HG03060 (cell line): ENCODE measurements around the gene UBL4B.

Experiments
- ATAC-seq: cut with Tn5 transposase; IDR thresholded peaks from one replicate; pipeline ENCODE4 v1.9.1; 2021; ENCODE audit warnings: low read depth, moderate number of reproducible peaks; ENCODE audit not compliant: unreplicated experiment

Gene UBL4B

GRCh38 chr1:110112656-110113055 lies 413 bp downstream of the UBL4B start:
- no peak for ATAC-seq

DNA sequence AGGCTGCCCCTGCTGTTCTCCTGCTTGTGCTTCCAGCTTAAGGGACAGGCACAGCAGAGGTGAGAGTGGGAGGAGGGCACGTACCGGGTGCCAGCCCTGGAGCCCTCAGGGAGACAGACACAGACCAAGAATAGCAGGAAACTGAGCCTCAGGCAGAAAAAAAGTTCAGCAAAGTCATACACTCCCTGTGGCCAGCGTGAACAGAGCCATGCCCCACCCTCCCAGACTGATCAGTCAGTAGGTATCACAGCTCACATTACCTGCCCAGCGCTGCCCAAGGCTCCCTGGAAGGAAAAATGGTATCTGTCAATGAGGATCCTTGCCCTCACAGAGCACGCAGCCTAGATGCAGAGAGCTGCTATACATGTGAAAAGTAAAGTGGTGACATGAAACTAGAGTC lies 1.3 kb downstream of the UBL4B start:
- ATAC-seq: no peak

DNA sequence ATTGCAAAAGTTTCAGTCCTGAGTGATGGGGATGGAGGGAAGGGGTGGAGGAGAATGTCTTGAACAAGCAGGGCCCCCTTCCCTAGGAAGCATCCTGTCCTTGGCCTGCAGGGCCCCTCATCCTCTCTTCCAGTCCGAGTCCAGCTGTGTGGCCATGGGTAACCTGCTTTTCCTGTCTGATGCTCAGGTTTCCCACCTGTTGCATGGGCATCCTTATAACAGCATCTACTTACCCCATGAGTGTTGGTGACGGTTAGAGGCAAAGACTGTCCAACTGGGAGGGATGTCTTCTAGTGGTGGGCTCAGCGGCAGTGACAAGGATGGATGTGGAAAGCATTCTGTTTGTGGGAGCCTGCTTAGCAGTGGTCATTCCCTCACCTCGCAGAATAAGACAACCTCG lies 1.9 kb downstream of the UBL4B start:
- ATAC-seq: no peak

GRCh38 chr1:110114784-110115183 lies 2.5 kb downstream of the UBL4B start:
- no peak for ATAC-seq

- ATAC-seq: no peak
Measured at GRCh38 chr1:110118636-110119396, 6.6 kb downstream of the UBL4B start.

GRCh38 chr1:110119843-110120242 lies 7.6 kb downstream of the UBL4B start:
- ATAC-seq: no peak

GRCh38 chr1:110120960-110121561 lies 8.8 kb downstream of the UBL4B start:
- ATAC-seq: no peak

DNA sequence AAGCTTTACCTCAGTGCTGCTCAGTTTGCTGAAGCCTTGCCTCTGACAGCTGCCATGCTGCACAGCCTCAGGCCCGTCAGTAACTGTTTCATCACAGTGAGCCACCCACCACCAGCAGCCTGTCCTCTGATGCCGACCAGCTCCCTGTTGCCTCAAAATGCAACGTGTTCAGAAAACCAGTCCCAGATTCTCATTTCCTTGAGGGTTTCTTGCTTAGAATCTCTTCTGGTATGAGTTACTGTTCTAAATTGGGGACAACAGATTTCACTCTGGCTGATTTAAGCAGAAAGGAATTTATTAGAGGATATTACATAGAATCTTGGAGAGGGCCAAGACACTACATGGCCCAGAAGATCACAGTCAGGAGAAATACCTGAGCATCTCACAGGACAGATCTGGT lies 11.0 kb downstream of the UBL4B start:
- no peak for ATAC-seq

DNA sequence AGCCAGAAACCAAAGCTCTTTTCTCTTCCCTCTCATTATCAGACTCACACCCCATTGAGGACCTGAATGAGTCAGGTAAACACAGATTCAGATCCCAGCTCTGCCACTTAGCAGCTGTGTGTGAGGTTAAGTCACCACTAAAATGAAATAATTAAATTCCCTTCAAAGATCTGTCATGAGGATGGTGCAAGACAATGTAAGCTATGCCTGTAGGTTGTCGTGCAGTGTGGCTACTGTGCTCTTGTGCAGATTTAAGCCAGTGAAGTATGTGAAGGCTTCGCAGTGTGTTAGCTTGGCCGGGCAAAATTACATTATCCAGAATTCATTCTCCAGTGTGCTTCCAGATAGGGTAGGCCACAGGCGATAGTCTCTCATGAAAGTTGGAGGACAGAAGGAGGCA lies 13.6 kb downstream of the UBL4B start:
- ATAC-seq: no peak

GRCh38 chr1:110130113-110130591 lies 17.9 kb downstream of the UBL4B start:
- no peak for ATAC-seq

- ATAC-seq: no peak
Measured at GRCh38 chr1:110130989-110131388, 18.7 kb downstream of the UBL4B start.

DNA sequence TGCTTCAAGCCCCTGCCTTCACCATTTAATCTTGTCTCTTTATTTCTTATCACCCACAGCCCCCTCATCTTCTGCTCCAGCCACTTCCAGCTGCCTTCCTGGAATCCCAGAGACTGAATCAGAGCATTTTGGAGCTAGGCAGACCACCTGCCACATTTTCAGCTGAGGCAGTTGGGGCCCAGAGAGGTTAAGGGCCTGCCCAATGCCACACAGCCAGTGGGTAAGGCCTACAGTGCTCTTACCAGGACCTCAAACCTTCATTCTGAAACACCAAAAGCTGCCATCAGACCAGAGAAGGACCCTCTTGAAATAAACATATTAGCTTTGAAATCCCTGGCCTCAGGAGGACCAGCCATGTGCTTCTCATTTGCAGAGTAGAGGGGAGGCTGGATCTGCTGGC lies 20.4 kb downstream of the UBL4B start:
- ATAC-seq: no peak

GRCh38 chr1:110133436-110133835 lies 21.2 kb downstream of the UBL4B start:
- no peak for ATAC-seq

DNA sequence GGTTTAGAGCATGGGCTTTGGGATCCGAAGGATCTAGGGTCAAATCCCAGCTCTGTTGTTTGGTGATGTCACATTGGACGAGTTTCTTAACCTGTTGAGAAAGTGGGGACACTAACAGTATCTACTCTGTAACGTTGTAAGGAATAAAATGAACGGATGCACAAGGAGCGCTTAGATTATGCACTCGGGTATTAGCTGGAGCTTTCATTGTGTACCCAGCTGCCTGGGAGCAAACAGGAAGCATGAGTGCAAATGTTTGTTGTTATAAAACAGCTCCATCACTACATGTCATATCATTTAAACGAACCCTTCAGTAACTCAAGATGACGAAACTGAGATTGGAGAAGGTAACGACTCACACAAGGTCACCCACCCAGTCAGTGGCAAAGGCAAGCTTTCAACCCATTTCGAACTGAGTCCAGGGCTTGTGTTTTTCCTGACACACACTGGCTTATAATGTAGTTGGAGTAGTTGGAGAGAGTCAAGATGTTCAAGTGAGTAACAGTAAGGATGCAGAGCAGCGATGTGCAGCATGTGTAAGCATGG lies 21.9 kb downstream of the UBL4B start:
- no peak for ATAC-seq

DNA sequence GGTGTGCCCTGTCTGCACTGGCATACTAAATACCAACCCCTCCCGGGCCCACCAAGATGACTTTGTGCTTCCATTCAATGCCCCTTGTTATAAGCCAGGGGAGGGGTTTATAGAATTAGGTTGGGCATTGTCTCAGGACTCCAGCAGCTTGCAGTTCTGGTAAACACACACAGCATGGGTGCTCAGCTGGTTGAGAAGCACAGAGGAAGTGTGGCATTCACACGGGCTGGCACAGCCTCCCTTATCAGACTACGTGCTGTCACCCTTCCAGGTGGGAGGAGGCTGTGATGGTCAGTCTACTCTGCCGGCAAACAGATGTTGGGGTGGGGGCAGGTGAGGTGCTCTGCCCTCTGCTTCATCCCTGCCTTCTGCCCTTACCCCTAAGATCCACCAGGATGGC lies 23.0 kb downstream of the UBL4B start:
- ATAC-seq: no peak

DNA sequence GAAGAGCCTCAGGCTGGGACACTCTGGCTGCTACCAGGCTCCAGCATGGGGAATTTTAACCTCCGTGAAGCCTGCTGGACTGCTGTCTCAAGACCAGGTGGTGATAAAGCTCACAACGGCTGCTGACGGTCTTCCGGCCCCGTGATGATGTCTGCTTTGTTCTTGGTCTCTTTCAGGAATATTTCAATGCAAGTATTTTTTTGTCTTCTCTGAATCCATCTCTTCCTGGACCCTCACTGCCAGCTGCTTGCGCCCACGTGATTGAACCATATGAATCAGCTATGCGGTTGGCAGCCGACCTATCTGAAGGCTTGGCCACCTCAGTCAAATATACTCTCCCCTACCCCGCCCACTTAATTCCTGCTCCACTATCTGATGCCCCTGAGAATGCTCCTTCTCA lies 23.4 kb downstream of the UBL4B start:
- ATAC-seq: no peak

DNA sequence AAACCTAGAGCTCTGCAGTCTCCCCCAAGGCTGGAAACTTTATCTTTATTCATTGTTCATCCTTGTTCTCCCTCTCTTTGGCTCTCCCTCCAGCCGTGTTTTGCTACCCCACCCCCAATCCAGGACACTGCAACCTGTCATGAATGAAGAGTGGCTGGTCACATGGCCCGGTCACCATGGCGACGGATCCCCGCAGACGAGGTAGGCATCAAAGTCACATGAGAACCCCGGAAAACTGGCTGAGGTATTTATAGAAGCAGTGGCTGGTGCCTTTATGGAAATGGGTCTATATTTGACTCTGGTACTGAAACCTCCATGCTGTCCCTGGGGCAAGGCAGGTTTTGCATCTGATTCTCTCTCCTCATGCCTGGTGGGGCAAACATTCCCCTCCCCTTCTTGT lies 24.7 kb downstream of the UBL4B start:
- no peak for ATAC-seq

DNA sequence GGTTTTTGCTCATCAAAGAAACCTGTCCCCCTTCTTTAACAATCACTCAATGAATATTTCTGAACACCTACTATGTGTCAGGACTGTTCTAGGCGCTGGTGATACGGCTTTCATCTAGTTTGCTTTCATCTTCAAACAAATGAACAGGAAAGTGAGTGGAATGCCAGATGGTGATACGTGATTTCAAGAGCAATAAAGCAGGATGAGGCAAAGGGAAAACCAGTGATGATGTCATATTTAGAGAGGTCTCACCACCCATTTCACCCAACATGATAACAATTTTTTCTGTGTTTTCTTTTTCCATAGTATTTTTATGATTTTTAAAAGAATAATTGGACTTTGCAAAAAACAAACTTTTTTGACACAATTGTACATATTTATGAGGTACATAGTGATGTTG lies 26.7 kb downstream of the UBL4B start:
- ATAC-seq: no peak

DNA sequence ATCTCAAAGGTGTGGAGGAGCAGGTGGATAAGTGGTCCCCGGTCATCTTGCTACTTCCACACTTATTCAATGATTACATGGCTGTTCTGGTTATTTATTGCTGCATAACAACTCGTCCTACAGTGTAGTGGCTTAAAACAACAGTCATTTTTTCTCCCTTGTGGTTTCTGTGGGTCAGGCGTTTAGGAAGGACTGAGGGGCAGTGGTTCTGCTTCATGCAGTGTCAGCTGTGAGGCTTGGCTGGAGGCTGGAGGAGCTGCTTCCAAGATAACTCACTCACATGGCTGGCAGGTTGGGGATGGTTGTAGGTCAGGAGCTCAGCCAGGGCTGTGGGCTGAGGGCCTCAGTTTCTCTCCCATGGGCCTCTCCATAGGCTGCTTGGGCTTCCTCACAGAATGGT lies 32.1 kb downstream of the UBL4B start:
- ATAC-seq: no peak

DNA sequence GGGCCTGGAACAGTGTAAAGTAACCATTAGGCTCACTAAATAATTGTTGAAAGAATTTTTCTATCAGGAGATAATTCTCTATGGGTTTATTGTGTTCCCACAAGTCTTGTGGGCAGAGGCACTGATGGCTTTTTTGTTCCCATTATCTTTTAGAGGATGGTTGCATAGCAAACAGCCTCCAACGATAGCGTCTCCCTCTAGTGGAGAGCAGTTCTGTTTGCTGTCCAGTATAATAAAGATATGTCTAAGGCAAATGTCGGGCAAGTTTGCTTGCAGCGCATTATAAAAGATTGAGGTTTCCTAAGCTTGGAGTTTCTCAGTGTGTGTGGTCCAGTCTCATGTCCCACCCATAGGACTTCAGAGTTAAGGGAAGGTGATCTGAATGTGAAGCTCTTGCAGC lies 36.7 kb downstream of the UBL4B start:
- ATAC-seq: no peak

GRCh38 chr1:110150330-110151174 lies 38.3 kb downstream of the UBL4B start, which contains the start of gene SLC6A17:
SLC6A17 (plus strand) TSS chr1:110150494; CDS start chr1:110166930, 16,436 bp downstream.
- ATAC-seq: no peak
